K562 (cell line): ENCODE results near the gene DOCK4. TPM values are rescaled to one million over a fixed set of nuclear protein-coding genes. Genes with fewer than 3 reads are reported as not detected.

Experiments
- ATAC-seq: fragments of 200-7000 bp; cut with Tn5 transposase; 3 replicates; pipeline ENCODE4 v1.9.1; 2020; ENCODE audit warnings: moderate library complexity
- BruUV-seq: library from RNA; stranded (reverse); fragments of 400-500 nt; replicated peaks from 2 replicates; lab custom pipeline; 2021; lab: Mats Ljungman, UMichigan
- CTCF ChIA-PET: fragments of 300-600 bp; formaldehyde crosslinking; extraction: SDS; loops from one replicate; lab custom pipeline; 2021; ENCODE audit warnings: low intra/inter-chr PET ratio; lab: Yijun Ruan, JAX
- POLR2A ChIA-PET: fragments of 300-600, 350-650 bp; sonication (Branson Sonifier 250); formaldehyde crosslinking; extraction: SDS; loops from one replicate; lab custom pipeline; 2021; ENCODE audit warnings: antibody characterized with exemption, inconsistent platforms; lab: Yijun Ruan, JAX
- DNase-seq, 4 experiments: peaks; one replicate each; pipeline versions ENCODE4 v3.0.0 to v3.0.0-alpha.2; 2011 to 2018; ENCODE audit warnings: low spot score in 3 of 4, mixed read lengths in 3 of 4; ENCODE audit errors: extremely low read depth in 1 of 4
- FAIRE-seq: peaks from 2 replicates; lab custom pipeline; 2011; peaks lifted over from hg19 to GRCh38; lab: Jason Lieb, UNC
- H2AFZ ChIP-seq: 2 replicates; pipeline ENCODE4 v1.6.0; 2011; ENCODE audit warnings: low read depth, low read length, control low read depth, inconsistent platforms
- H3K27ac ChIP-seq: fragments of 200-600 bp; 3 replicates; pipeline ENCODE4 v1.8.0; 2011; ENCODE audit warnings: low read depth, mild to moderate bottlenecking, control low read depth, inconsistent platforms, low read length, moderate library complexity, mixed read lengths; ENCODE audit errors: extremely low read depth
- H3K27me3 ChIP-seq, 2 experiments: fragments of 300-600 bp in 1 of 2; 2 replicates in 1 of 2; 3 replicates in 1 of 2; pipeline versions ENCODE4 v1.6.0 to v1.8.0; 2011; ENCODE audit warnings: inconsistent platforms in 2 of 2, low read length in 2 of 2, mild to moderate bottlenecking in 1 of 2, mixed read lengths in 1 of 2, moderate library complexity in 1 of 2; ENCODE audit not compliant: control insufficient read depth in 2 of 2, insufficient read depth in 2 of 2
- H3K36me3 ChIP-seq: fragments of 300-600 bp; 3 replicates; pipeline ENCODE4 v1.8.0; 2011; ENCODE audit warnings: mild to moderate bottlenecking, low read length, inconsistent platforms; ENCODE audit not compliant: control insufficient read depth, insufficient read depth
- H3K4me1 ChIP-seq, 2 experiments: fragments of 200-600 bp in 1 of 2; replicated peaks in 1 of 2; 2 replicates in 1 of 2; 3 replicates in 1 of 2; pipeline versions ENCODE4 v1.5.1 to v1.8.0; 2011; ENCODE audit warnings: inconsistent platforms in 2 of 2, low read length in 2 of 2, mild to moderate bottlenecking in 1 of 2, mixed read lengths in 1 of 2, moderate library complexity in 1 of 2; ENCODE audit not compliant: control insufficient read depth in 2 of 2, insufficient read depth in 2 of 2
- H3K4me2 ChIP-seq: 2 replicates; pipeline ENCODE4 v1.6.1; 2011; ENCODE audit warnings: low read length, control low read depth, inconsistent platforms, mixed read lengths; ENCODE audit not compliant: insufficient read depth
- H3K4me3 ChIP-seq: fragments of 200-600 bp; sonication (generic), shearing (Covaris generic); 2 replicates; pipeline ENCODE4 v1.5.1; 2016; ENCODE audit warnings: control low read depth, inconsistent platforms
- H3K79me2 ChIP-seq: fragments of 200-600 bp; 3 replicates; pipeline ENCODE4 v1.8.0; 2011; ENCODE audit warnings: low read length, inconsistent platforms; ENCODE audit not compliant: control insufficient read depth, insufficient read depth
- H3K9ac ChIP-seq, 2 experiments: 2 replicates each; pipeline versions ENCODE4 v1.6.0 to v1.6.1; 2011; ENCODE audit warnings: low read depth in 2 of 2, low read length in 2 of 2, control low read depth in 1 of 2, inconsistent platforms in 1 of 2, mild to moderate bottlenecking in 1 of 2, mixed read lengths in 1 of 2; ENCODE audit not compliant: insufficient read depth in 1 of 2
- H3K9me1 ChIP-seq: one replicate; pipeline ENCODE4 v1.6.0; 2011; ENCODE audit warnings: inconsistent platforms, mild to moderate bottlenecking, low read length, moderate library complexity; ENCODE audit not compliant: control insufficient read depth, insufficient read depth
- H3K9me3 ChIP-seq: replicated peaks from 2 replicates; pipeline ENCODE4 v1.5.1; 2011; ENCODE audit warnings: low read depth, low read length, inconsistent platforms; ENCODE audit not compliant: control insufficient read depth, insufficient read depth
- H4K20me1 ChIP-seq: replicated peaks from 2 replicates; pipeline ENCODE4 v1.6.1; 2011; ENCODE audit warnings: low read length, inconsistent platforms, mixed read lengths; ENCODE audit not compliant: control insufficient read depth, insufficient read depth
- BHLHE40 ChIP-seq: IDR thresholded peaks from 2 replicates; pipeline ENCODE4 v1.6.1; 2011; ENCODE audit warnings: low read length, improper control_type of control experiment
- CBX3 ChIP-seq, 2 experiments: IDR thresholded peaks; 1 replicate in 1 of 2; 2 replicates in 1 of 2; pipeline ENCODE4 v1.6.1; 2012; ENCODE audit warnings: inconsistent platforms in 2 of 2, low read length in 2 of 2, borderline replicate concordance in 1 of 2, control low read depth in 1 of 2
- CBX8 ChIP-seq: fragments of 200-600 bp; sonication (generic); IDR thresholded peaks from 2 replicates; pipeline ENCODE4 v1.6.1; 2012; ENCODE audit warnings: borderline replicate concordance, mixed run types, low read depth, mild to moderate bottlenecking, moderate library complexity, mixed read lengths, low read length, control low read depth, inconsistent platforms; ENCODE audit not compliant: poor library complexity, severe bottlenecking; ENCODE audit errors: extremely low read depth
- CHD1 ChIP-seq: fragments of 200-600 bp; sonication (generic); IDR thresholded peaks from one replicate; pipeline ENCODE4 v1.6.1; 2012; ENCODE audit warnings: mild to moderate bottlenecking, moderate library complexity, low read length, inconsistent platforms
- HOXB6 ChIP-seq: fragments of 250-450 bp; sonication (Bioruptor Pico); IDR thresholded peaks from 2 replicates; pipeline ENCODE4 v1.5.1; 2022; ENCODE audit warnings: mild to moderate bottlenecking, borderline replicate concordance
- KLF16 ChIP-seq: IDR thresholded peaks from 2 replicates; pipeline ENCODE4 v1.6.1; 2016; ENCODE audit warnings: antibody characterized with exemption
- SPI1 ChIP-seq: IDR thresholded peaks from 2 replicates; pipeline ENCODE4 v1.6.1; 2011; ENCODE audit warnings: low read depth, low read length, control low read depth, borderline replicate concordance
- U2AF1 ChIP-seq: fragments of 200-400 bp; formaldehyde crosslinking; optimal IDR thresholded peaks from 2 replicates; pipeline ENCODE3; 2017; ENCODE audit warnings: mild to moderate bottlenecking, low read depth, low read length, moderate library complexity
- ZC3H4 ChIP-seq: sonication (generic); formaldehyde crosslinking; IDR thresholded peaks from 2 replicates; pipeline ENCODE4 v1.9.0; 2021; ENCODE audit warnings: missing genetic modification reagents, borderline replicate concordance
- ZNF212 ChIP-seq: fragments of 450-650 bp; formaldehyde crosslinking; IDR thresholded peaks from 2 replicates; pipeline ENCODE4 v1.4.0; 2020; ENCODE audit warnings: mild to moderate bottlenecking
- ZNF253 ChIP-seq: fragments of 250-450 bp; sonication (Bioruptor Pico); conservative IDR thresholded peaks from 2 replicates; pipeline ENCODE4 v1.6.1; 2021; ENCODE audit warnings: mild to moderate bottlenecking
- in situ Hi-C: fragments of 300-500 bp; cut with MboI; formaldehyde crosslinking; loops from 4 replicates; pipeline ENCODE4 v1.15.0; 2018; ENCODE audit warnings: inconsistent platforms, mixed read lengths
- intact Hi-C: fragments of 100-400 bp; cut with micrococcal nuclease; formaldehyde crosslinking; loops from 2 replicates; pipeline ENCODE4 v1.14.2; 2022
- polyA plus RNA-seq, 8 experiments: library from polyadenylated mRNA; depleted of rRNA in 4 of 8; stranded (reverse) in 5 of 8; unstranded in 3 of 8; fragments of >200 nt; fragmentation: Nextera tagmentation in 2 of 8; fragmentation: Illumina TruSeq in 1 of 8; extraction: Ambion mirVana in 2 of 8; extraction: Trizol in 1 of 8; gene quantifications; 2 replicates each; pipeline versions ENCODE4 v1.2.1 to v1.2.3, GENCODE V29; 2011 to 2014; ENCODE audit warnings: inconsistent platforms in 1 of 8, missing spikeins in 1 of 8
- total RNA-seq, 7 experiments: library from RNA; depleted of rRNA in 6 of 7; stranded (reverse); fragments of >200 nt in 6 of 7; fragmentation: Illumina TruSeq in 2 of 7; extraction: Trizol in 2 of 7; gene quantifications; 2 replicates each; pipeline versions ENCODE4 v1.2.1 to v1.2.3, GENCODE V29; 2011 to 2021; ENCODE audit warnings: low replicate concordance in 1 of 7
- TF ChIP-seq, protein P1 (sequence below), 2 experiments: fragments of 450-650 bp; formaldehyde crosslinking in 1 of 2; IDR thresholded peaks; 2 replicates each; pipeline versions ENCODE4 v1.4.0 to v1.6.1; 2014 to 2020; ENCODE audit warnings: mild to moderate bottlenecking in 2 of 2, borderline replicate concordance in 1 of 2, low read depth in 1 of 2
- TF ChIP-seq, protein P2 (sequence below): fragments of 250-450 bp; sonication (Bioruptor Pico); IDR thresholded peaks from 2 replicates; pipeline ENCODE4 v1.5.1; 2021; ENCODE audit warnings: mild to moderate bottlenecking

The DOCK4 gene
- total and polyA plus RNA-seq, 9 of the 15 experiments (the other 6 are each of a cell fraction or from before 2014, with no cell fraction given): 0.42 to 5.7 (median 2.3) TPM

DNA sequence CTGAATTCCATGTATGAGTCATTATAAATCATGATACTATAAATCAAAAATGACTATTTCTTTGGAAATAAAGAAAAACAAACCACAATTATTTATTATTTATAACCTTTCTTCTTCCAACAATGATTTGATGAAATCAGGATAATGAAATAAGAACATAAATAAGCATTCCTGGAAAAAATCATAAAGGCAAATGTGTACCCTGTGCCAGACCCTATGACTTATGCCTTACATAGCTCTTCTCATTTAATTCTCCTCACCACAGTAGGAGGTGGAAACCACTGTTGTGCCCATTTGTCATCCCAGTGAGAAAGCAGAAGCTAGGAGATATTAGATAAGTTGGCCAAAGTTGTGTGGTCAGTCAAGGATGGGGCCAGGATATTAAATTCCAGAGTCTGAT is 255.1 kb downstream of the DOCK4 start:
- in situ Hi-C loops: no loop called here

More for the DNA sequence above, 255.1 kb downstream of the DOCK4 start:
- Histone ChIP-seq H3K9me1 (no peaks in the 10 kb centered on the region), H3K36me3 (no peaks in the 10 kb centered on the region)
- FAIRE-seq: no peak
- TF ChIP-seq ZNF253 (no peak), U2AF1 (no peak), ZNF212 (no peak), CHD1 (no peak), ZC3H4 (no peak), KLF16 (no peak), CBX3 (IDR thresholded peaks at IDR 0.05; ENCODE audit: borderline replicate concordance in 1 of 2, low read length in 2 of 2) (no peak), SPI1 (no peak), HOXB6 (CRISPR knock-in tag) (no peak), BHLHE40 (no peak), CBX8 (no peak)
- TF ChIP-seq, protein P1, sequence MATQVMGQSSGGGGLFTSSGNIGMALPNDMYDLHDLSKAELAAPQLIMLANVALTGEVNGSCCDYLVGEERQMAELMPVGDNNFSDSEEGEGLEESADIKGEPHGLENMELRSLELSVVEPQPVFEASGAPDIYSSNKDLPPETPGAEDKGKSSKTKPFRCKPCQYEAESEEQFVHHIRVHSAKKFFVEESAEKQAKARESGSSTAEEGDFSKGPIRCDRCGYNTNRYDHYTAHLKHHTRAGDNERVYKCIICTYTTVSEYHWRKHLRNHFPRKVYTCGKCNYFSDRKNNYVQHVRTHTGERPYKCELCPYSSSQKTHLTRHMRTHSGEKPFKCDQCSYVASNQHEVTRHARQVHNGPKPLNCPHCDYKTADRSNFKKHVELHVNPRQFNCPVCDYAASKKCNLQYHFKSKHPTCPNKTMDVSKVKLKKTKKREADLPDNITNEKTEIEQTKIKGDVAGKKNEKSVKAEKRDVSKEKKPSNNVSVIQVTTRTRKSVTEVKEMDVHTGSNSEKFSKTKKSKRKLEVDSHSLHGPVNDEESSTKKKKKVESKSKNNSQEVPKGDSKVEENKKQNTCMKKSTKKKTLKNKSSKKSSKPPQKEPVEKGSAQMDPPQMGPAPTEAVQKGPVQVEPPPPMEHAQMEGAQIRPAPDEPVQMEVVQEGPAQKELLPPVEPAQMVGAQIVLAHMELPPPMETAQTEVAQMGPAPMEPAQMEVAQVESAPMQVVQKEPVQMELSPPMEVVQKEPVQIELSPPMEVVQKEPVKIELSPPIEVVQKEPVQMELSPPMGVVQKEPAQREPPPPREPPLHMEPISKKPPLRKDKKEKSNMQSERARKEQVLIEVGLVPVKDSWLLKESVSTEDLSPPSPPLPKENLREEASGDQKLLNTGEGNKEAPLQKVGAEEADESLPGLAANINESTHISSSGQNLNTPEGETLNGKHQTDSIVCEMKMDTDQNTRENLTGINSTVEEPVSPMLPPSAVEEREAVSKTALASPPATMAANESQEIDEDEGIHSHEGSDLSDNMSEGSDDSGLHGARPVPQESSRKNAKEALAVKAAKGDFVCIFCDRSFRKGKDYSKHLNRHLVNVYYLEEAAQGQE (IDR thresholded peaks at IDR 0.05; ENCODE audit: borderline replicate concordance): no peak
- TF ChIP-seq, protein P1 (CRISPR knock-in tag; IDR thresholded peaks at IDR 0.05; ENCODE audit: low read depth): no peak
- TF ChIP-seq, protein P2, sequence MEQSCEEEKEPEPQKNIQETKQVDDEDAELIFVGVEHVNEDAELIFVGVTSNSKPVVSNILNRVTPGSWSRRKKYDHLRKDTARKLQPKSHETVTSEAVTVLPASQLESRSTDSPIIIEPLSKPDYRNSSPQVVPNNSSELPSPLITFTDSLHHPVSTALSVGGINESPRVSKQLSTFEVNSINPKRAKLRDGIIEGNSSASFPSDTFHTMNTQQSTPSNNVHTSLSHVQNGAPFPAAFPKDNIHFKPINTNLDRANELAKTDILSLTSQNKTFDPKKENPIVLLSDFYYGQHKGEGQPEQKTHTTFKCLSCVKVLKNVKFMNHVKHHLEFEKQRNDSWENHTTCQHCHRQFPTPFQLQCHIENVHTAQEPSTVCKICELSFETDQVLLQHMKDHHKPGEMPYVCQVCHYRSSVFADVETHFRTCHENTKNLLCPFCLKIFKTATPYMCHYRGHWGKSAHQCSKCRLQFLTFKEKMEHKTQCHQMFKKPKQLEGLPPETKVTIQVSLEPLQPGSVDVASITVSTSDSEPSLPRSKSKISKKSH (CRISPR knock-in tag): no peak
- TF ChIP-seq, all 486 proteins: peak for 0
- no peak overlapping the region for H2AFZ ChIP-seq
- H4K20me1 ChIP-seq: no peaks in the 10 kb centered on the region
- H3K9me3 ChIP-seq: no peaks in the 10 kb centered on the region
- CTCF ChIA-PET: no interaction called here
- H3K27ac ChIP-seq: no peak overlapping the region
- DNase-seq: no peak
- H3K79me2 ChIP-seq: no peaks in the 10 kb centered on the region
- no peak overlapping the region for H3K4me2 ChIP-seq
- POLR2A ChIA-PET: no interaction called here
- H3K27me3 ChIP-seq: no peaks in the 10 kb centered on the region; a peak in 1 of 5 replicates
- H3K9ac ChIP-seq: no peak overlapping the region
- BruUV-seq: no TSS peak
- H3K4me3 ChIP-seq: no peak overlapping the region
- intact Hi-C loops: no loop called here
- ATAC-seq: no peak
- H3K4me1 ChIP-seq: peaks cover 0 to 2% of the 10 kb centered on the region in 2 experiments; a peak in 2 of 5 replicates
